ENCODE results near the gene SRC.

DNA sequence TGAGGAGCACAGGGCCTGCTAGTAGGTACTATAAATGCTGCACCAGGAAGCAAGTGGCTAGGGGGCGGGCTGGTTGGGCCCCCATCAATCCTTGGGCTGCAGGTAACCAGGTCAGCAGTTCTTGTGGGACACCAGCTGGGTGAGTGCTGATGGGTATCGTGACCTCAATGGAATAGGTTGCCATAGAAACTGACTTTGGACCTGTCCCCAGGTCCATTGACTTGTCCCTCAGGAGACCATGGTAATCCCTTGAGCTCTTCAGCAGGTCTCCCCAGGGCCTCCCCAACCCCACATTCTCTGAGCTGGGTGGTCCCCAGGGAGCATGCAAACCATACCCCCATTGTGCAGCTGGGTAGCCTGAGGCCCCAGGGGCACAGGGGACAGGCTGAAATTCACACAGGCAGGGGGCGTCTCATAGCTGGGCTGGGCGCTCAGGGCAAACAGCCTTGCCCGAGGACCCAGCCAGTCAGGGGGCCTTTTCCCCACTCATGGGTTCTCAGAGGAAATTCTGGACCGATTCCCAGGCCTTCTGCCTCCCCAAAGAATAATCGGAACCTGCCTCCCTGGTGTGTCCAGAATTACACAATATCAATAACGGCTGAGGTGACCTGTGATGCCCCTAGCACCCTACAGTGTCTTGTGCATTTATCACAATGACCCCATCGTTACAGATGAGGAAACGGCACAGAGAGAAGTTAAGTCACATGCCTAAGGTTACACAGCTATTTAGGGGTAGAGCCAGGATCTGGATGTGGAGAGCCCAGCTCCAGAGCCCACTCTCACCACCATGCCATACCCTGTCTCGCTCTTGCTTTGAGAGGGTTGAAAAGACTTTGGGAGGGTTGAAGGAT, 35.9 kb downstream of the SRC start:
- TF ChIP-seq, protein P1, sequence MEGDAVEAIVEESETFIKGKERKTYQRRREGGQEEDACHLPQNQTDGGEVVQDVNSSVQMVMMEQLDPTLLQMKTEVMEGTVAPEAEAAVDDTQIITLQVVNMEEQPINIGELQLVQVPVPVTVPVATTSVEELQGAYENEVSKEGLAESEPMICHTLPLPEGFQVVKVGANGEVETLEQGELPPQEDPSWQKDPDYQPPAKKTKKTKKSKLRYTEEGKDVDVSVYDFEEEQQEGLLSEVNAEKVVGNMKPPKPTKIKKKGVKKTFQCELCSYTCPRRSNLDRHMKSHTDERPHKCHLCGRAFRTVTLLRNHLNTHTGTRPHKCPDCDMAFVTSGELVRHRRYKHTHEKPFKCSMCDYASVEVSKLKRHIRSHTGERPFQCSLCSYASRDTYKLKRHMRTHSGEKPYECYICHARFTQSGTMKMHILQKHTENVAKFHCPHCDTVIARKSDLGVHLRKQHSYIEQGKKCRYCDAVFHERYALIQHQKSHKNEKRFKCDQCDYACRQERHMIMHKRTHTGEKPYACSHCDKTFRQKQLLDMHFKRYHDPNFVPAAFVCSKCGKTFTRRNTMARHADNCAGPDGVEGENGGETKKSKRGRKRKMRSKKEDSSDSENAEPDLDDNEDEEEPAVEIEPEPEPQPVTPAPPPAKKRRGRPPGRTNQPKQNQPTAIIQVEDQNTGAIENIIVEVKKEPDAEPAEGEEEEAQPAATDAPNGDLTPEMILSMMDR (optimal IDR thresholded peaks at IDR 0.05 in 1 of 3, IDR thresholded peaks at IDR 0.05 in 1 of 3, conservative IDR thresholded peaks at IDR 0.05 in 1 of 3; ENCODE audit: extremely low read depth in 1 of 3, insufficient read depth in 2 of 3, low read length in 3 of 3): no peak
- TF ChIP-seq EZH2 (IDR thresholded peaks at IDR 0.05; ENCODE audit: low read length): no peak
